ENCODE data around the gene FGF9. TPM values are rescaled to one million over a fixed set of nuclear protein-coding genes. Genes with fewer than 3 reads are reported as not detected.

FGF9 gene
- total RNA-seq, 5 donors from 2014 or later (not counting 1 experiment from before 2014, with no cell fraction given): 1.2 to 3.7 (median 2.9) TPM

DNA sequence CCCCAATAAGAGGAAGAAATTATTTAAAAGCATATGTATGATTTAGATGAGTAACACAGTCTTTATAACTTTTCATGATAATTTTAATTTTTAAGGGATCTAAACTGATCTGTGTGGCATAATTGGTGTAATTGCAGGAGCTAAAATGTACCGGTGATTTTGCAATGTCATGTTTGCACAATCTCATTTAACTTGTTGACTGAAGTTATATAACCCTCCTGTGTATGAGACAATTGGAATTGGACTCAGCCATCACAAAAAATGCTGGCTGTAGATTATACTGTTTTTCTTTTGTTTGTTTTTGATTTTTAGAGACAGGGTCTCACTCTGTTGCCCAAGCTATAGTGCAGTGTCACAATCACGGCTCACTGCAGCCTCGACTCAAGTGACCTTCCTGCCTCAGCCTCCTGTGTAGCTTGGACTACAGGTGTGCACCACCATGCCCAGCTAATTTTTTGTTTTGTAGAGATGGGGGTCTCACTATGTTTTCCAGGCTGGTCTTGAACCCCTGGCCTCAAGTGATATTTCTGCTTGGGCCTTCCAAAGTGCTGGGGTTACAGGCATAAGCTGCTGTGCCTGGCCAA, 26.1 kb downstream of the FGF9 start:
- H3K36me3 ChIP-seq (ENCODE audit: control insufficient read depth in 2 of 2, extremely low read depth in 1 of 2, insufficient read depth in 1 of 2, low read length in 1 of 2): no peaks in the 10 kb centered on the region
- CTCF ChIA-PET: no interaction called here
- no peak for ATAC-seq (replicated peaks in 1 of 4)
- no peaks in the 10 kb centered on the region for H3K27me3 ChIP-seq (replicated peaks in 1 of 2; ENCODE audit: control insufficient read depth in 2 of 2, extremely low read depth in 1 of 2, insufficient read depth in 2 of 2, low read length in 1 of 2)
- Mint-ChIP-seq H3K4me1 (no peaks in the 10 kb centered on the region), H3K4me3 (no peak overlapping the region), H3K27me3 (peaks cover 4% of the 10 kb centered on the region in 2 donors), H3K9me3 (no peaks in the 10 kb centered on the region), H3K27ac (no peak overlapping the region), H3K36me3 (peaks cover 6% of the 10 kb centered on the region)
- DNase-seq: no peak
- H3K9me3 ChIP-seq: no peaks in the 10 kb centered on the region
- POLR2A ChIA-PET: no interaction called here
- no peak overlapping the region for H3K4me3 ChIP-seq (ENCODE audit: control insufficient read depth in 1 of 2, extremely low read depth in 1 of 2, low read length in 1 of 2)
- no peak overlapping the region for H3K27ac ChIP-seq (ENCODE audit: low read length)
- H3K4me1 ChIP-seq (ENCODE audit: control insufficient read depth in 1 of 2, extremely low read depth in 1 of 2, insufficient read depth in 2 of 2, low read length in 2 of 2): no peaks in the 10 kb centered on the region
- WGBS (ENCODE audit: insufficient coverage): 100% methylated on average over 2 of the region's 3 CpGs

- H3K4me3 ChIP-seq (ENCODE audit: control insufficient read depth in 1 of 2, extremely low read depth in 1 of 2, low read length in 1 of 2): no peak overlapping the region
- no CpG with 5 or more reads among the region's 5 CpGs for WGBS (ENCODE audit: insufficient coverage)
- Mint-ChIP-seq H3K9me3 (no peaks in the 10 kb centered on the region), H3K4me1 (no peaks in the 10 kb centered on the region), H3K36me3 (peaks cover 3% of the 10 kb centered on the region), H3K27me3 (peaks cover 2 to 4% of the 10 kb centered on the region in 2 donors), H3K27ac (no peak overlapping the region), H3K4me3 (no peak overlapping the region)
- POLR2A ChIA-PET: interaction anchor here in 1 of 2 donors (0.6 kb wide), 1 partner anchor 128 kb away, joined by 3 read pairs; no protein-coding TSS in a partner anchor
- no peaks in the 10 kb centered on the region for H3K27me3 ChIP-seq (replicated peaks in 1 of 2; ENCODE audit: control insufficient read depth in 2 of 2, extremely low read depth in 1 of 2, insufficient read depth in 2 of 2, low read length in 1 of 2)
- H3K4me1 ChIP-seq (ENCODE audit: control insufficient read depth in 1 of 2, extremely low read depth in 1 of 2, insufficient read depth in 2 of 2, low read length in 2 of 2): no peaks in the 10 kb centered on the region
- CTCF ChIA-PET: interaction anchor here (0.5 to 0.6 kb wide), 2 partner anchors 58 to 770 kb away, joined by 3 read pairs; no protein-coding TSS in a partner anchor
- no peak for ATAC-seq (replicated peaks in 1 of 4)
- DNase-seq: no peak
- no peaks in the 10 kb centered on the region for H3K9me3 ChIP-seq
- no peaks in the 10 kb centered on the region for H3K36me3 ChIP-seq (ENCODE audit: control insufficient read depth in 2 of 2, extremely low read depth in 1 of 2, insufficient read depth in 1 of 2, low read length in 1 of 2)
- H3K27ac ChIP-seq (ENCODE audit: low read length): no peak overlapping the region
Observed at GRCh38 chr13:21698817-21699679, 28.2 kb downstream of the FGF9 start.

GRCh38 chr13:21701460-21701859, 30.6 kb downstream of the FGF9 start:
- WGBS (ENCODE audit: insufficient coverage): 86% methylated on average over 5 of the region's 10 CpGs
- Mint-ChIP-seq H3K36me3 (peaks cover 3% of the 10 kb centered on the region), H3K27me3 (peaks cover 4% of the 10 kb centered on the region in 2 donors), H3K4me3 (no peak overlapping the region), H3K9me3 (no peaks in the 10 kb centered on the region), H3K27ac (no peak overlapping the region), H3K4me1 (no peaks in the 10 kb centered on the region)
- ChIA-PET CTCF (interaction anchor here in 1 of 2 donors (0.7 kb wide), 1 partner anchor 347 kb away, joined by 3 read pairs; no protein-coding TSS in a partner anchor), POLR2A (no interaction called here)
- Histone ChIP-seq H3K27me3 (replicated peaks in 1 of 2; ENCODE audit: control insufficient read depth in 2 of 2, extremely low read depth in 1 of 2, insufficient read depth in 2 of 2, low read length in 1 of 2) (no peaks in the 10 kb centered on the region), H3K9me3 (no peaks in the 10 kb centered on the region), H3K4me1 (ENCODE audit: control insufficient read depth in 1 of 2, extremely low read depth in 1 of 2, insufficient read depth in 2 of 2, low read length in 2 of 2) (no peaks in the 10 kb centered on the region), H3K4me3 (ENCODE audit: control insufficient read depth in 1 of 2, extremely low read depth in 1 of 2, low read length in 1 of 2) (no peak overlapping the region), H3K27ac (ENCODE audit: low read length) (no peak overlapping the region), H3K36me3 (ENCODE audit: control insufficient read depth in 2 of 2, extremely low read depth in 1 of 2, insufficient read depth in 1 of 2, low read length in 1 of 2) (no peaks in the 10 kb centered on the region)
- ATAC-seq (replicated peaks in 1 of 4): no peak
- DNase-seq: no peak

DNA sequence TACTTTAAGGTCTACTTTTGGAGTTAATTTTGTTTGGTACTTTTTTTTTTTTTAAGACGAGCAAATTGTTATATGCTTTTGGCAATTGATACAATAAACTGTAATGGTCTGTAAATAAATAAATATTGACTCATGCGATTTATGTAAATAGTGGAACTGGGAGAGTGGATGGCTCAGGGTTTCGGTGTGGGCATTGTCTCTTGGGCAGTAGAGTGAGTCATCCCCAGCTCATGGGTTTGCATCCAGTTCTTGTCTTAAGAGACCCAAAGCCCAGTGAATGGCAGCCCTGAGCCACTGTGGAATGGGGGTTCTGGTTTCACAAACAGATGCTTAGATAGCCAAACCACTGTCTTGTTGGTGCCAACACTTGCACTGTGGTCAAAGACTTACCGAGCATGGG, 33.0 kb downstream of the FGF9 start:
- Histone ChIP-seq H3K27ac (ENCODE audit: low read length) (no peak overlapping the region), H3K27me3 (replicated peaks in 1 of 2; ENCODE audit: control insufficient read depth in 2 of 2, extremely low read depth in 1 of 2, insufficient read depth in 2 of 2, low read length in 1 of 2) (peaks cover 0 to 3% of the 10 kb centered on the region in 2 experiments), H3K4me1 (ENCODE audit: control insufficient read depth in 1 of 2, extremely low read depth in 1 of 2, insufficient read depth in 2 of 2, low read length in 2 of 2) (no peaks in the 10 kb centered on the region), H3K36me3 (ENCODE audit: control insufficient read depth in 2 of 2, extremely low read depth in 1 of 2, insufficient read depth in 1 of 2, low read length in 1 of 2) (no peaks in the 10 kb centered on the region), H3K4me3 (ENCODE audit: control insufficient read depth in 1 of 2, extremely low read depth in 1 of 2, low read length in 1 of 2) (no peak overlapping the region), H3K9me3 (no peaks in the 10 kb centered on the region)
- Mint-ChIP-seq H3K36me3 (peaks cover 3% of the 10 kb centered on the region), H3K27ac (no peak overlapping the region), H3K27me3 (peaks cover 7 to 9% of the 10 kb centered on the region in 2 donors), H3K4me1 (no peaks in the 10 kb centered on the region), H3K9me3 (no peaks in the 10 kb centered on the region), H3K4me3 (no peak overlapping the region)
- ChIA-PET POLR2A (no interaction called here), CTCF (no interaction called here)
- no peak for ATAC-seq (replicated peaks in 1 of 4)
- DNase-seq: no peak
- 93% methylated on average over 4 of the region's 4 CpGs for WGBS (ENCODE audit: insufficient coverage)

- Histone ChIP-seq H3K4me3 (ENCODE audit: control insufficient read depth in 1 of 2, extremely low read depth in 1 of 2, low read length in 1 of 2) (no peak overlapping the region), H3K4me1 (ENCODE audit: control insufficient read depth in 1 of 2, extremely low read depth in 1 of 2, insufficient read depth in 2 of 2, low read length in 2 of 2) (no peaks in the 10 kb centered on the region), H3K27ac (ENCODE audit: low read length) (no peak overlapping the region), H3K36me3 (ENCODE audit: control insufficient read depth in 2 of 2, extremely low read depth in 1 of 2, insufficient read depth in 1 of 2, low read length in 1 of 2) (no peaks in the 10 kb centered on the region), H3K27me3 (replicated peaks in 1 of 2; ENCODE audit: control insufficient read depth in 2 of 2, extremely low read depth in 1 of 2, insufficient read depth in 2 of 2, low read length in 1 of 2) (peaks cover 0 to 3% of the 10 kb centered on the region in 2 experiments), H3K9me3 (no peaks in the 10 kb centered on the region)
- H3K4me3 Mint-ChIP-seq: no peak overlapping the region
- H3K27me3 Mint-ChIP-seq: peaks cover 15 to 23% of the 10 kb centered on the region in 2 donors
- POLR2A ChIA-PET: no interaction called here
- no peak for ATAC-seq (replicated peaks in 1 of 4)
- WGBS (ENCODE audit: insufficient coverage): 80% methylated on average over 1 of the region's 3 CpGs
- DNase-seq: no peak
- CTCF ChIA-PET: no interaction called here
- no peaks in the 10 kb centered on the region for H3K4me1 Mint-ChIP-seq
- H3K9me3 Mint-ChIP-seq: peaks cover 12 to 15% (median 12%) of the 10 kb centered on the region in 3 donors
- H3K27ac Mint-ChIP-seq: no peak overlapping the region
- H3K36me3 Mint-ChIP-seq: peaks cover 10% of the 10 kb centered on the region
Observed at GRCh38 chr13:21707586-21707985, 36.7 kb downstream of the FGF9 start.

GRCh38 chr13:21709697-21710096, 38.8 kb downstream of the FGF9 start:
- ChIA-PET CTCF (interaction anchor here in 1 of 2 donors (0.9 kb wide), 1 partner anchor 57 kb away, joined by 3 read pairs; no protein-coding TSS in a partner anchor), POLR2A (interaction anchor here in 1 of 2 donors (0.7 kb wide), 1 partner anchor 1007 kb away, joined by 3 read pairs; no protein-coding TSS in a partner anchor)
- Histone ChIP-seq H3K9me3 (no peaks in the 10 kb centered on the region), H3K27me3 (replicated peaks in 1 of 2; ENCODE audit: control insufficient read depth in 2 of 2, extremely low read depth in 1 of 2, insufficient read depth in 2 of 2, low read length in 1 of 2) (peaks cover 0 to 3% of the 10 kb centered on the region in 2 experiments), H3K36me3 (ENCODE audit: control insufficient read depth in 2 of 2, extremely low read depth in 1 of 2, insufficient read depth in 1 of 2, low read length in 1 of 2) (no peaks in the 10 kb centered on the region), H3K4me3 (ENCODE audit: control insufficient read depth in 1 of 2, extremely low read depth in 1 of 2, low read length in 1 of 2) (no peak overlapping the region), H3K4me1 (ENCODE audit: control insufficient read depth in 1 of 2, extremely low read depth in 1 of 2, insufficient read depth in 2 of 2, low read length in 2 of 2) (no peaks in the 10 kb centered on the region), H3K27ac (ENCODE audit: low read length) (no peak overlapping the region)
- Mint-ChIP-seq H3K27ac (no peak overlapping the region), H3K9me3 (peaks cover 12 to 15% (median 12%) of the 10 kb centered on the region in 3 donors), H3K27me3 (peaks cover 21% of the 10 kb centered on the region in 2 donors), H3K4me1 (no peaks in the 10 kb centered on the region), H3K36me3 (peaks cover 10% of the 10 kb centered on the region), H3K4me3 (no peak overlapping the region)
- ATAC-seq (replicated peaks in 1 of 4) (no peak), DNase-seq (no peak)
- WGBS (ENCODE audit: insufficient coverage): no CpG with 5 or more reads among the region's 1 CpG
